ENCODE results near the gene DMXL1. TPM values are rescaled to one million over a fixed set of nuclear protein-coding genes. Genes with fewer than 3 reads are reported as not detected.

DMXL1 gene, protein sequence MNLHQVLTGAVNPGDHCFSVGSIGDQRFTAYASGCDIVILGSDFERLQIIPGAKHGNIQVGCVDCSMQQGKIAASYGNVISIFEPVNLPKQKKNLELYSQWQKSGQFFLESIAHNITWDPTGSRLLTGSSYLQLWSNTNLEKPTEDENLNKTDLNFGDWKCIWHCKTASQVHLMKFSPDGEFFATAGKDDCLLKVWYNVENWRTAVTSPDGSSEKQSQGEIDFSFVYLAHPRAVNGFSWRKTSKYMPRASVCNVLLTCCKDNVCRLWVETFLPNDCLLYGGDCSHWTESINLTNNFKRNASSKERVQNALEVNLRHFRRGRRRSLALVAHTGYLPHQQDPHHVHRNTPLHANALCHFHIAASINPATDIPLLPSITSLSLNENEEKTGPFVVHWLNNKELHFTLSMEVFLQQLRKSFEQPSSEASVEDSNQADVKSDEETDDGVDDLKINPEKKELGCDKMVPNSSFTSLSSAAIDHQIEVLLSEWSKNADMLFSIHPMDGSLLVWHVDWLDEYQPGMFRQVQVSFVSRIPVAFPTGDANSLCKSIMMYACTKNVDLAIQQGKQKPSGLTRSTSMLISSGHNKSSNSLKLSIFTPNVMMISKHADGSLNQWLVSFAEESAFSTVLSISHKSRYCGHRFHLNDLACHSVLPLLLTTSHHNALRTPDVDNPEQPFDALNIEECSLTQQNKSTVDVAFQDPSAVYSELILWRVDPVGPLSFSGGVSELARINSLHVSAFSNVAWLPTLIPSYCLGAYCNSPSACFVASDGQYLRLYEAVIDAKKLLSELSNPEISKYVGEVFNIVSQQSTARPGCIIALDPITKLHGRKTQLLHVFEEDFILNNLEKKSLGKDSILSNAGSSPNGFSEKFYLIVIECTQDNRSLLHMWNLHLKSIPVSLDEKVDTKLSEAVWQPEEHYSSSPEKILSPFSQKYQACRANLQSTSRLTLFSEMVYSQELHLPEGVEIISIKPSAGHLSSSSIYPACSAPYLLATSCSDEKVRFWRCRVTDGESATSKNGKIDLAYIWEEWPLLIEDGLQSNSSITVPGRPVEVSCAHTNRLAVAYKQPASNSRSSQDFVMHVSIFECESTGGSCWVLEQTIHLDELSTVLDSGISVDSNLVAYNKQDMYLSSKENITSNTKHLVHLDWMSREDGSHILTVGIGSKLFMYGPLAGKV (N-terminal part only)
- 10 to 100 TPM; 50.8 to 69.7 TPM for total RNA-seq
- 10 to 100 TPM; 10.5 to 17.8 TPM for polyA plus RNA-seq
- long read RNA-seq, donor 1, partial matches to known transcripts = 7 of 9 reads
- long read RNA-seq, donor 1, other reads (novel, unspliced or antisense) = 2 of 9 reads
- long read RNA-seq, donor 2, partial matches to known transcripts = 4 of 11 reads
- long read RNA-seq, donor 2, other reads (novel, unspliced or antisense) = 7 of 11 reads

- DNase-seq = peak; percentile 100
- Histone ChIP-seq H3K27me3 (ENCODE audit: control insufficient read depth in 1 of 2, insufficient read depth in 2 of 2, low read length in 1 of 2) (no peaks in the 10 kb centered on the region), H3K4me1 (ENCODE audit: control insufficient read depth in 1 of 2, insufficient read depth in 2 of 2, low read length in 2 of 2) (peaks cover 0 to 4% of the 10 kb centered on the region in 2 donors), H3K9me3 (ENCODE audit: control insufficient read depth, low read length) (no peaks in the 10 kb centered on the region), H3K36me3 (ENCODE audit: control insufficient read depth in 1 of 2, insufficient read depth in 2 of 2, low read length in 1 of 2) (no peaks in the 10 kb centered on the region), H3K4me3 (ENCODE audit: low read length in 2 of 2) (peak within 1 kb of the TSS; percentile 79 to 81), H3K27ac (ENCODE audit: low read depth in 1 of 2, low read length in 2 of 2) (peak within 1 kb of the TSS; percentile 52 to 65)
- peak; percentile 99 for ATAC-seq (ENCODE audit: low FRiP score)
- WGBS, 2 donors = 0 to 1% methylated on average over 63 to 68 of the region's 68 CpGs
- intact Hi-C loops (cut with DNase I) = loop anchor here in 1 of 2 donors (2.0 kb wide), 1 partner anchor 264 kb away; no protein-coding TSS in a partner anchor
Measured at GRCh38 chr5:119070828-119071560, at the start of gene DMXL1. DMXL1 (plus strand) TSS chr5:119071087; CDS start chr5:119071570, 483 bp downstream.

- H3K9me3 ChIP-seq (ENCODE audit: control insufficient read depth, low read length) = no peaks in the 10 kb centered on the region
- H3K4me1 ChIP-seq (ENCODE audit: control insufficient read depth in 1 of 2, insufficient read depth in 2 of 2, low read length in 2 of 2) = no peaks in the 10 kb centered on the region
- no peak overlapping the region for H3K27ac ChIP-seq (ENCODE audit: low read depth in 1 of 2, low read length in 2 of 2)
- H3K27me3 ChIP-seq (ENCODE audit: control insufficient read depth in 1 of 2, insufficient read depth in 2 of 2, low read length in 1 of 2) = peaks cover 0 to 1% of the 10 kb centered on the region in 2 donors
- DNase-seq (no peak), ATAC-seq (ENCODE audit: low FRiP score) (no peak)
- no peaks in the 10 kb centered on the region for H3K36me3 ChIP-seq (ENCODE audit: control insufficient read depth in 1 of 2, insufficient read depth in 2 of 2, low read length in 1 of 2)
- intact Hi-C loops (cut with DNase I) = loop anchor here in 1 of 2 donors (2.0 kb wide), 1 partner anchor 392 kb away; no protein-coding TSS in a partner anchor
- WGBS, 2 donors = 82 to 87% methylated on average over 3 of the region's 3 CpGs
- H3K4me3 ChIP-seq (ENCODE audit: low read length in 2 of 2) = no peak overlapping the region
Measured at GRCh38 chr5:119021149-119021732, 49.6 kb upstream of the DMXL1 start.

- Histone ChIP-seq H3K36me3 (ENCODE audit: control insufficient read depth in 1 of 2, insufficient read depth in 2 of 2, low read length in 1 of 2) (no peaks in the 10 kb centered on the region), H3K4me1 (ENCODE audit: control insufficient read depth in 1 of 2, insufficient read depth in 2 of 2, low read length in 2 of 2) (no peaks in the 10 kb centered on the region), H3K27ac (ENCODE audit: low read depth in 1 of 2, low read length in 2 of 2) (no peak overlapping the region), H3K27me3 (ENCODE audit: control insufficient read depth in 1 of 2, insufficient read depth in 2 of 2, low read length in 1 of 2) (peaks cover 0 to 1% of the 10 kb centered on the region in 2 donors), H3K9me3 (ENCODE audit: control insufficient read depth, low read length) (no peaks in the 10 kb centered on the region), H3K4me3 (ENCODE audit: low read length in 2 of 2) (no peak overlapping the region)
- DNase-seq = no peak
- intact Hi-C loops (cut with DNase I) = no loop called here
- WGBS, 2 donors = 45 to 50% methylated on average over 5 of the region's 5 CpGs
- no peak for ATAC-seq (ENCODE audit: low FRiP score)
Measured at GRCh38 chr5:119022017-119022745, 48.7 kb upstream of the DMXL1 start.

GRCh38 chr5:119022773-119023172 is 48.1 kb upstream of the DMXL1 start:
- DNase-seq (no peak), ATAC-seq (ENCODE audit: low FRiP score) (no peak)
- WGBS, 2 donors = 19 to 21% methylated on average over 1 of the region's 1 CpG
- H3K27ac ChIP-seq (ENCODE audit: low read depth in 1 of 2, low read length in 2 of 2) = no peak overlapping the region
- H3K36me3 ChIP-seq (ENCODE audit: control insufficient read depth in 1 of 2, insufficient read depth in 2 of 2, low read length in 1 of 2) = no peaks in the 10 kb centered on the region
- no peak overlapping the region for H3K4me3 ChIP-seq (ENCODE audit: low read length in 2 of 2)
- H3K27me3 ChIP-seq (ENCODE audit: control insufficient read depth in 1 of 2, insufficient read depth in 2 of 2, low read length in 1 of 2) = peaks cover 0 to 1% of the 10 kb centered on the region in 2 donors
- intact Hi-C loops (cut with DNase I) = no loop called here
- H3K9me3 ChIP-seq (ENCODE audit: control insufficient read depth, low read length) = no peaks in the 10 kb centered on the region
- no peaks in the 10 kb centered on the region for H3K4me1 ChIP-seq (ENCODE audit: control insufficient read depth in 1 of 2, insufficient read depth in 2 of 2, low read length in 2 of 2)

DNA sequence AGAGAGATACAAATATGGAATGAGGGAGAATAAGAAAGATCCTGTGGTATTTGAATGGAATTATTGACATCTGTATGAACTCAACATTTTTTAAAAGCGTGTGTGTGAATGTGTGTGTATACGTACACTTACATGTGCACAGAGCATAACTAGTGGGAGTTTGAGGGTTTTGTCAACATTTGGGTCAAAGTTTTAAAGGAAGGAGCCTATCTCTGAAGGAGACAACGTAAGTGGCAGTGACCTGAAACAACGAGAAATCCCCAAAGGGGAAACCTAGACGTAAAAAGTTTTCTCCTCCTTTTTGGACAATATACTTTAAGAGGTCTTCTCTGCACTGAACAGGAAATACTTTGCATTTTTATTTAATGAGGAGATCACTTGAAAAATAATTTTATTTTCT is 42.3 kb upstream of the DMXL1 start:
- DNase-seq = no peak
- no peak overlapping the region for H3K27ac ChIP-seq (ENCODE audit: low read depth in 1 of 2, low read length in 2 of 2)
- no peaks in the 10 kb centered on the region for H3K4me1 ChIP-seq (ENCODE audit: control insufficient read depth in 1 of 2, insufficient read depth in 2 of 2, low read length in 2 of 2)
- intact Hi-C loops (cut with DNase I) = no loop called here
- no peak overlapping the region for H3K4me3 ChIP-seq (ENCODE audit: low read length in 2 of 2)
- ATAC-seq (ENCODE audit: low FRiP score) = no peak
- no peaks in the 10 kb centered on the region for H3K9me3 ChIP-seq (ENCODE audit: control insufficient read depth, low read length)
- H3K27me3 ChIP-seq (ENCODE audit: control insufficient read depth in 1 of 2, insufficient read depth in 2 of 2, low read length in 1 of 2) = no peaks in the 10 kb centered on the region
- no peaks in the 10 kb centered on the region for H3K36me3 ChIP-seq (ENCODE audit: control insufficient read depth in 1 of 2, insufficient read depth in 2 of 2, low read length in 1 of 2)
- WGBS, 2 donors = 59 to 77% methylated on average over 5 of the region's 5 CpGs

GRCh38 chr5:119031011-119031886 is 39.6 kb upstream of the DMXL1 start:
- intact Hi-C loops (cut with DNase I) = no loop called here
- H3K4me1 ChIP-seq (ENCODE audit: control insufficient read depth in 1 of 2, insufficient read depth in 2 of 2, low read length in 2 of 2) = no peaks in the 10 kb centered on the region
- WGBS, 2 donors = 70 to 72% methylated on average over 5 of the region's 5 CpGs
- no peaks in the 10 kb centered on the region for H3K9me3 ChIP-seq (ENCODE audit: control insufficient read depth, low read length)
- DNase-seq (no peak), ATAC-seq (ENCODE audit: low FRiP score) (no peak)
- no peak overlapping the region for H3K27ac ChIP-seq (ENCODE audit: low read depth in 1 of 2, low read length in 2 of 2)
- no peak overlapping the region for H3K4me3 ChIP-seq (ENCODE audit: low read length in 2 of 2)
- no peaks in the 10 kb centered on the region for H3K27me3 ChIP-seq (ENCODE audit: control insufficient read depth in 1 of 2, insufficient read depth in 2 of 2, low read length in 1 of 2)
- H3K36me3 ChIP-seq (ENCODE audit: control insufficient read depth in 1 of 2, insufficient read depth in 2 of 2, low read length in 1 of 2) = no peaks in the 10 kb centered on the region

Measured in aorta (tissue), 5 donors.